Chondrocyte (in vitro differentiated cells): ENCODE measurements around the gene HOXB2. TPM values are rescaled to one million over a fixed set of nuclear protein-coding genes. Genes with fewer than 3 reads are reported as not detected.

Source experiments
- DNase-seq: peaks from one replicate; pipeline ENCODE4 v3.0.0; 2021; ENCODE audit warnings: mixed read lengths, low spot score
- H3K27ac Mint-ChIP-seq: one replicate; pipeline ENCODE4 v1.8.0; 2021; ENCODE audit warnings: mild to moderate bottlenecking, moderate library complexity, mixed read lengths; ENCODE audit not compliant: unreplicated experiment
- H3K27me3 Mint-ChIP-seq: 2 replicates; pipeline ENCODE4 v1.8.0; 2021; ENCODE audit warnings: low read depth, mixed read lengths
- H3K36me3 Mint-ChIP-seq: 2 replicates; pipeline ENCODE4 v1.8.0; 2021; ENCODE audit warnings: low read depth, mixed read lengths
- H3K4me1 Mint-ChIP-seq: 2 replicates; pipeline ENCODE4 v1.8.0; 2021; ENCODE audit warnings: low read depth, mild to moderate bottlenecking, mixed read lengths
- H3K4me3 Mint-ChIP-seq: one replicate; pipeline ENCODE4 v1.8.0; 2021; ENCODE audit warnings: mild to moderate bottlenecking, moderate library complexity, mixed read lengths; ENCODE audit not compliant: unreplicated experiment
- H3K9me3 Mint-ChIP-seq: 2 replicates; pipeline ENCODE4 v1.8.0; 2021; ENCODE audit warnings: low read depth, mixed read lengths
- CTCF ChIP-seq: fragments of 200-600 bp; sonication (generic); IDR thresholded peaks from 2 replicates; pipeline ENCODE4 v1.5.0; 2021; ENCODE audit warnings: antibody characterized with exemption, mild to moderate bottlenecking, moderate library complexity
- total RNA-seq: library from RNA; stranded (reverse); gene quantifications from 3 replicates; pipeline ENCODE4 v1.2.1, GENCODE V29; 2021

Gene HOXB2
- total RNA-seq, 1 donor from 2014 or later: 0.72 TPM

- no peak for DNase-seq
These were observed 6.9 kb upstream of the HOXB2 start for GRCh38 chr17:48551596-48552465.

DNA sequence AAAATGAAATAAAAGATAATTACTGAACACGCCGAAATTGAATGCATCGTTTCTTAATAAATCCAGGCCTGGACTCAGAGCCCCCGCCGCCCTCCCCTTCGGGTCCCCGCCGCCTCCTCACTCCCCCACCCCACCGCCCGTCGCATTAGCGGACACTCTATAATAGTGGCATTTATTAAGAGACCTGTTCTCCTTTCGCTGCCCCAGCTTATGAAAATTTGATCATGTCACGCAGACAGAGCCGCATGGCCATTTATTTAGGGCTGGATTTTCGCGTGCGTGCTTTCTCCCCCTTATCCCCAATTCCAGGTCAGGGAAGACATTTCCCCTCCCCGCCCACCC lies 6.3 kb upstream of the HOXB2 start:
- DNase-seq: no peak
- H3K4me1 Mint-ChIP-seq: peaks cover 10% of the 10 kb centered on the region
- H3K27me3 Mint-ChIP-seq: peaks cover 77% of the 10 kb centered on the region
- H3K36me3 Mint-ChIP-seq: no peaks in the 10 kb centered on the region
- H3K4me3 Mint-ChIP-seq: no peak overlapping the region
- no peak for TF ChIP-seq CTCF
- H3K9me3 Mint-ChIP-seq: no peaks in the 10 kb centered on the region
- H3K27ac Mint-ChIP-seq: no peak overlapping the region

More at GRCh38 chr17:48551596-48552465, 6.9 kb upstream of the HOXB2 start:
- Mint-ChIP-seq H3K4me3 (no peak overlapping the region), H3K27ac (no peak overlapping the region), H3K27me3 (peaks cover 77% of the 10 kb centered on the region), H3K9me3 (no peaks in the 10 kb centered on the region), H3K4me1 (peaks cover 10% of the 10 kb centered on the region), H3K36me3 (no peaks in the 10 kb centered on the region)
- TF ChIP-seq CTCF: no peak

GRCh38 chr17:48550502-48551213 lies 5.7 kb upstream of the HOXB2 start:
- no peak for DNase-seq
- Mint-ChIP-seq H3K4me3 (no peak overlapping the region), H3K9me3 (no peaks in the 10 kb centered on the region), H3K4me1 (peaks cover 10% of the 10 kb centered on the region), H3K27ac (no peak overlapping the region), H3K27me3 (peaks cover 78% of the 10 kb centered on the region), H3K36me3 (no peaks in the 10 kb centered on the region)
- no peak for TF ChIP-seq CTCF

- Mint-ChIP-seq H3K9me3 (no peaks in the 10 kb centered on the region), H3K27me3 (peaks cover 80% of the 10 kb centered on the region), H3K36me3 (no peaks in the 10 kb centered on the region), H3K27ac (no peak overlapping the region), H3K4me3 (no peak overlapping the region), H3K4me1 (peaks cover 6% of the 10 kb centered on the region)
- no peak for TF ChIP-seq CTCF
- DNase-seq: no peak
These were observed 5.1 kb upstream of the HOXB2 start for GRCh38 chr17:48549914-48550501.

GRCh38 chr17:48549281-48549630 lies 4.3 kb upstream of the HOXB2 start:
- DNase-seq: no peak
- Mint-ChIP-seq H3K4me1 (peaks cover under 1% of the 10 kb centered on the region), H3K9me3 (no peaks in the 10 kb centered on the region), H3K27ac (no peak overlapping the region), H3K36me3 (no peaks in the 10 kb centered on the region), H3K4me3 (no peak overlapping the region), H3K27me3 (peaks cover 78% of the 10 kb centered on the region)
- TF ChIP-seq CTCF: no peak
